Measurements from ENCODE around the gene SERHL2. TPM values are rescaled to one million over a fixed set of nuclear protein-coding genes. Genes with fewer than 3 reads are reported as not detected.
"Not testable (repeated sequence)": the region's sequence is repeated elsewhere in the genome, so short reads cannot be mapped to it uniquely, and the experiment has no call there.

Gene SERHL2
- total and polyA plus RNA-seq, 2 experiments from 2014 or later: 2.7 to 5.2 TPM

DNA sequence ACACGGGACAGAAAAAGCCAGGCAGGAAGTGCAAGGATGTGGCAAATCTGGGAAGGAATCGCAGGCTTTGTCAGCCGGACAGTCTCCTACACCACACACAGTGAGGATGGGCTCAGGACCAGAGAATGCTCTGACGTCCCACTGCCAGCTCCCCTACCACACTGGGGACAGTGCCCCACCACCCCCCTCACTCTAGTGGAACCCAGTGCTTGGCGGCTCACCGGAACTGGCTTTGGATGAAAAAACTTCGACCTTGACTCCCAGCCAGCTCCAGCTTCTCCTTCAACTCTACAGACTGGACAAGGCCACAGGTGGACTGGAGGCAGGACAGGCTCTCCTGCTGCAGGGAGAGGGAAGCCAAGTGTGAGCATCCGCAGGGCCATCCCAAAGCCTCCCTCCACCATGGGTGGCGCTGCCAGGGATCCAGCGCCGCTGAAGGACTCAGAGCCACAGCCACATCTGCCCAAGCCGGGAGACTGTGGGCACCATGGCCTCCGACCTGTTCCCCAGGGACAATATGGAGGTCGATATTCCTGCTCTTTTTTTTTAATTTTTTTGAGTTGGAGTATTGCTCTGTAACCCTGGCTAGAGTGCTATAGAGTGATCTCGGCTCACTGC, 24.0 kb downstream of the SERHL2 start:
- H3K36me3 ChIP-seq: peaks cover 18% of the 10 kb centered on the region
- H3K27me3 ChIP-seq: no peaks in the 10 kb centered on the region
- H3K4me3 ChIP-seq: no peak overlapping the region
- H3K9me3 ChIP-seq (ENCODE audit: low read depth): no peaks in the 10 kb centered on the region
- DNase-seq (ENCODE audit: low read depth in 1 of 2, low spot score in 1 of 2): no peak
- no peaks in the 10 kb centered on the region for H3K4me1 ChIP-seq (ENCODE audit: low read depth)
- TF ChIP-seq, protein P1, sequence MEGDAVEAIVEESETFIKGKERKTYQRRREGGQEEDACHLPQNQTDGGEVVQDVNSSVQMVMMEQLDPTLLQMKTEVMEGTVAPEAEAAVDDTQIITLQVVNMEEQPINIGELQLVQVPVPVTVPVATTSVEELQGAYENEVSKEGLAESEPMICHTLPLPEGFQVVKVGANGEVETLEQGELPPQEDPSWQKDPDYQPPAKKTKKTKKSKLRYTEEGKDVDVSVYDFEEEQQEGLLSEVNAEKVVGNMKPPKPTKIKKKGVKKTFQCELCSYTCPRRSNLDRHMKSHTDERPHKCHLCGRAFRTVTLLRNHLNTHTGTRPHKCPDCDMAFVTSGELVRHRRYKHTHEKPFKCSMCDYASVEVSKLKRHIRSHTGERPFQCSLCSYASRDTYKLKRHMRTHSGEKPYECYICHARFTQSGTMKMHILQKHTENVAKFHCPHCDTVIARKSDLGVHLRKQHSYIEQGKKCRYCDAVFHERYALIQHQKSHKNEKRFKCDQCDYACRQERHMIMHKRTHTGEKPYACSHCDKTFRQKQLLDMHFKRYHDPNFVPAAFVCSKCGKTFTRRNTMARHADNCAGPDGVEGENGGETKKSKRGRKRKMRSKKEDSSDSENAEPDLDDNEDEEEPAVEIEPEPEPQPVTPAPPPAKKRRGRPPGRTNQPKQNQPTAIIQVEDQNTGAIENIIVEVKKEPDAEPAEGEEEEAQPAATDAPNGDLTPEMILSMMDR (IDR thresholded peaks at IDR 0.05; ENCODE audit: low read depth, low read length): no peak
- no peak overlapping the region for H3K27ac ChIP-seq

GRCh38 chr22:42580040-42580439, 26.3 kb downstream of the SERHL2 start:
- H3K36me3 ChIP-seq: peaks cover 28% of the 10 kb centered on the region
- not testable (repeated sequence) for DNase-seq (ENCODE audit: low read depth in 1 of 2, low spot score in 1 of 2); H3K4me3 ChIP-seq; H3K27me3 ChIP-seq; H3K9me3 ChIP-seq (ENCODE audit: low read depth); H3K4me1 ChIP-seq (ENCODE audit: low read depth); H3K27ac ChIP-seq

DNA sequence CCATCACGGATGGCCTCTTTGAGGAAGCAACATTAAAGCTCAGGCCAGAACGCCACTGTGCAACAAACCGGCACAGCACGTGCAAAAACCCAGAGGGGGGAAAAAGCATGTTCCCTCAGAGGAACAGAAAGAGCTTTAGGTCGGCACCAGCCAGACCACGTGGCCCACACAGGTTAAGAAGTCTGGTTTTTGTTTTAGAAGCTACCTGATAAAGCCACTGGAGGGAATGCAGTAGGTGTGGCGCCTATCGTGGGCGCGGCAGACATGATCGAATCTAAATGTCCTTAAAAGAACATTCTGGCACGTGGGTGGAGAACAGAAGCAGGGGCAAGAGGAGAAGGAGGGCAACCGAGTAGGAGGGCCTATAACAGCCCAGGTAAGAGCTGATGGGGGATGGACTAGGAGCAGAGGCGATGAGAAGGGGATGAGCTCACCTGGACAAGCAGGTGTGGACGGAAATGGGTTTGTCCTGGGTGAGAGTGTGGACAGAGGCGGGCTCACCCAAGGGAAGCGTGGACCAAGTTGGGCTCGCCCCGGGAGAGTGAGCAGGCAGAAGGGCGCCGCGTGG, 27.5 kb downstream of the SERHL2 start:
- Histone ChIP-seq H3K4me3 (peak overlapping the region; percentile 96), H3K36me3 (peaks cover 37% of the 10 kb centered on the region)
- not testable (repeated sequence) for H3K9me3 ChIP-seq (ENCODE audit: low read depth); H3K27me3 ChIP-seq; H3K27ac ChIP-seq; DNase-seq (ENCODE audit: low read depth in 1 of 2, low spot score in 1 of 2); H3K4me1 ChIP-seq (ENCODE audit: low read depth)

DNA sequence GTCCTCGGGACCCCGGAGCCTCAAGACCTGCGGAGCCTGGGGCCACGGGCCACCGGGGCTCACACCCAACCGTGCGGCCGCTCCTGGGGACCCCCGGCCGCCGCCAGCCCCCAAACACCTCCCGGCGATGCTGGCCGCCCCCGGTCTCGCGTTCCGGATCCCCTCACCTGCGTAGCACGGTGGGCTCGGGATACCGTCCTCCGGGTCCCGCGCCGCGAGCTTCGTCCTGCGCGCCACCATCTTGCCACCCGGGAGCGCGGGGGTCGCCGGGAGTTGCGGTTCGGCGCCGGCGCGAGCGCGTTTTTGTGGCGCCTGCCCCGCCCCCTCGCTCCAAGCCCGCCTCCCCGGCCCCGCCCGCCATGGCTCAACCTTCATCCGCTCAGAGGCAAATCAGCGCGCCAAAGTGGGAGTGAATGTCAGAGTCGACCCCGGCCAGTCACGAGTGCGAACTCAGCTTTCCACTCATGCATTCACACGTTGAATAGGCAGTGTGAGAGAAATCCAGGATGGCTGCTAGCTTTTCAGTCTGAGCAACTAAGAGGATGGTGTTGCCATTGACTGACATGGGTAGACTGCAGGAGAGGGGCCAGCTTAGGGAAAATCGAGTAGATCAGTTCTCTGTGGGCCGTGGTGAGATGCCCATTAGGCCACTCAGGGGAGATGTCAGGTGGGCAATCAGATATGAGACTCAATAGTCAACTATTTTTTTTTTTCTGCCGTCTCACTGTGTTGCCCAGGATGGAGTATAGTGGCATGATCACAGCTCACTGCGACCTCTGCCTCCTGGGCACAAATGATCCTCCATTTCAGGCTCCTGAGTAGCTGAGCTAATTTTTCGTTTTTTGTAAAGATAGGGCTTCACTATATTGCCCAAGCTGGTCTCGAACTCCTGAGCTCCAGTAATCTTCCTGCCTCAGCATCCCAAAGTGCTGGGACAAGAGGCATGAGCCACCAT, 28.3 kb downstream of the SERHL2 start:
- TF ChIP-seq, protein P1 (IDR thresholded peaks at IDR 0.05; ENCODE audit: low read depth, low read length): no peak
- Histone ChIP-seq H3K4me3 (peak overlapping the region; percentile 96), H3K27ac (peak overlapping the region; percentile 58), H3K4me1 (ENCODE audit: low read depth) (no peaks in the 10 kb centered on the region), H3K27me3 (no peaks in the 10 kb centered on the region), H3K9me3 (ENCODE audit: low read depth) (no peaks in the 10 kb centered on the region), H3K36me3 (peaks cover 45% of the 10 kb centered on the region)
- peak; percentile 82 to 90 for DNase-seq (ENCODE audit: low read depth in 1 of 2, low spot score in 1 of 2)

DNA sequence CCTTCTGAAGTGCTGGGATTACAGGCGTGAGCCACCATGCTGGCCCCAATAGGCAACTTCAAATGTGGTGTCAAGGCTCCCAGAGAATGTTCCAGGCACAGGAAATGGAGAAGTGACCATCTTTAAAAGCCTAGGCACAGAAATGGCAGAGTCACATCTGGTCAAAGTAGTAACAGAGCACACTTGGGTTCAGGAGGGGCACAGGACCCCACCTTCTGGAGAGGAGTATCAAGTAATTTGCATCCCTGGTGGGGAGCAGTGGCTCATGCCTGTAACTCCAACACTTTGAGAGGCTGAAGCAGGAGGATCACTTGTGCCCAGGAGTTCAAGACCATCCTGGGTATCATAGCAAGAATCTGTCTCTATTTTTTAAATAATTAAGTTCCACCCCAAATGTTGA, 29.2 kb downstream of the SERHL2 start:
- no peak overlapping the region for H3K4me3 ChIP-seq
- TF ChIP-seq, protein P1 (IDR thresholded peaks at IDR 0.05; ENCODE audit: low read depth, low read length): no peak
- DNase-seq (ENCODE audit: low read depth in 1 of 2, low spot score in 1 of 2): no peak
- no peaks in the 10 kb centered on the region for H3K27me3 ChIP-seq
- no peaks in the 10 kb centered on the region for H3K9me3 ChIP-seq (ENCODE audit: low read depth)
- H3K36me3 ChIP-seq: peaks cover 48% of the 10 kb centered on the region
- no peak overlapping the region for H3K27ac ChIP-seq
- H3K4me1 ChIP-seq (ENCODE audit: low read depth): no peaks in the 10 kb centered on the region

DNA sequence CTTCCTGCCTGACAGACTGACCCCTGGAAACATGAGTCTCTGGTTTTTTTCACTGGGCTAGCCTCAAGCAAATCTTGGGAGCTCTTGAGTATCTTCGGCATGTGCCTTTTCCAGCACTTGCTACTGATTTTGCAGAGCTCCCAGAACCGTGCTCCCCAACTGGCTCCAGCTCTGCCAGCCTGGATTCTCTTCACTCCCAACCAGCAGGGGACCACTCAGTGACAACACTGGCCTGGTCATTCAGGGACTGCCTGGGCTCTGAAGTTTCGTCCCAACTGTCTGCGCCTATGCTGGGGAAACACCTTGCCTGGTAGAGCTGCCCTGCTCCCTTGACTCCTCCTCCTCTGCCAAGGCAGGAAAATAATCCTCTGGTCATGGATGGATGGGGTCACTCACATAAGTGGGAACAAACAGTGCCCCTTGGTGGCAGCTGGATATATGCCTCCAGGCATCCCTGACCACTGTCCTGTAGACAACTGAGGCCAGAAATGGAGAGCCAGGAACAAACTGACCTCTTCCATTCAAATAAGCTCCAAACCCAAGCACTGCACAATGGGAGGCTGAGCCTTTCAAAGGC, 30.7 kb downstream of the SERHL2 start:
- Histone ChIP-seq H3K36me3 (peaks cover 44% of the 10 kb centered on the region), H3K27ac (peak overlapping the region; percentile 17), H3K9me3 (ENCODE audit: low read depth) (no peaks in the 10 kb centered on the region), H3K4me1 (ENCODE audit: low read depth) (no peaks in the 10 kb centered on the region), H3K27me3 (no peaks in the 10 kb centered on the region), H3K4me3 (no peak overlapping the region)
- TF ChIP-seq, protein P1 (IDR thresholded peaks at IDR 0.05; ENCODE audit: low read depth, low read length): no peak
- DNase-seq (ENCODE audit: low read depth in 1 of 2, low spot score in 1 of 2): no peak

All from cardiac muscle cell (in vitro differentiated cells and primary cell).